CD4-positive, alpha-beta T cell treated with Interleukin-6 at 100 ng/mL for 8 hours (primary cell): ENCODE measurements around the gene PPP1CB.
"Not testable (repeated sequence)": the region's sequence is repeated elsewhere in the genome, so short reads cannot be mapped to it uniquely, and the experiment has no call there.

Experiments used
- DNase-seq: peaks from one replicate; pipeline ENCODE4 v3.0.0-alpha.2; 2020; ENCODE audit warnings: mixed read lengths, low spot score

The PPP1CB gene

DNA sequence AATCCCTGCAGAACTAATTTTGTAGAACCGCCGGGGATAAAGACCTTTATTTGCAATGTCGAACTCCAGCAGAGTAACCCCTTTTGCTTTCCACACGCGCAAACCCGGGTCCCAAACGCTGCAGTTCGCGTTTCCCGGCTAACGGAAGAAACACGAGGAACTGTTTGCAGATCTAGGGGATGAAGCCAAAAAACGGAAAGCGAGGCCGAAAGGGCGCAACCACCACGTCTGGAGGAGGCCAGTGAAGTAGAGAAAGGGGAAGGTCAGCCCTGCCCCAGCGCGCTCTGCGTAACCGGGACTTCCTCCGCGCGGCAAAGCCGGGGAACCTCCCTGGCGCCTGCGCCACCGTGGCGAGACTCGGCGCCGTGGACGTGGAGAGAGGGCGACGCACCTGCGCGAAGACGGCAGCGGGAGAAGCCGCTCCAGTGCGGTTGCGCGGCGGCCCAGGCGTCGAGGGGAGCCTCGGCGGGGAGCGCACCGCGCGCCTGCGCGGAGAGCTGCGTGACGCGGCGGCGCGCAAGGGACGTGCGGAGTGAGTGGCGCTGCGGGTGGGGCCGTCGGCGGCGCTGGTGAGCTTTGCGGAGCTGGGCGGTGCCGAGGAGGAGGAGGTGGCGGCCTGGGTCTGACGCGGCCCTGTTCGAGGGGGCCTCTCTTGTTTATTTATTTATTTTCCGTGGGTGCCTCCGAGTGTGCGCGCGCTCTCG, at the start of gene PPP1CB:
Gene PPP1CB, plus strand, starts transcription at position 579 of the 704 bp plus-strand sequence. CDS start 295 bp downstream, outside the sequence.
- DNase-seq: peak; percentile 97

DNA sequence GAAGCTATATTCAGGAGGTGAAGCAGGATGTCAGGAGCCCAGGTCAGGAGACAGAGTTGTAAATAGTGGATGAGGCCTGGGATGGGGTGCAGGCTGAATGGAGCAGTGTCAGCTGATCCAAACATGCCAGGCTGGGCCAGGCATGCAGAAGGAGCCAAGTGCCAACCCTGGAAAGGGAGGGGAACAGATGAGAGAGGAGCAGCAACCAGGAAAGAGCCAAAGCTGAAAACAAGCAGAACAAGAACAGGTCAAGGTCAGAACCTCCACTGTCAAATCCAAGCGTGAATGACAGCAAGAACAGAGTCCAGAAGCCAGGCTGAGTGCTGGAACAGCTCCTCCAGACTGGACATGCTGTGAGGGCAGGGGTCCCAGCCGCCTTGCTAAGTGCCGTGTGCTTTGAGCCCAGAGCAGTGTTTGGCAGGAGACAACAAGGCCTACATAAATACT, 49.2 kb upstream of the PPP1CB start:
- no peak for DNase-seq

DNA sequence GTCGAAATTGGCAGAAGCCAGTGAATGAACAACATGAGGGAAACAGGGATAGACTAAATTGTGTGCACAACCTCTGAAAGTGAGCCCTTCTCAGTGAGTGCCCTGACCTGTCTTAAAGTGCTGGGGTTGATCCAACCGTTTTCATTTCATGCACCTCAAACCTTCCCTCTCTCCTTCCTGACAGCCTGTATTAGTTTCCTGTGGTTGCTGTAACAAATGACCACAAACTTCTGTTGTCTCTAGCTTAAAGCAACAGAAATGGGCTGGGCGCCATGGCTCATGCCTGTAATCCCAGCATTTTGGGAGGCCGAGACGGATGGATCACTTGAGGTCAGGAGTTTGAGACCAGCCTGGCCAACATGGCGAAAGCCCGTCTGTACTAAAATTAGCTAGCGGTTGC, 48.8 kb upstream of the PPP1CB start:
- DNase-seq: no peak

DNA sequence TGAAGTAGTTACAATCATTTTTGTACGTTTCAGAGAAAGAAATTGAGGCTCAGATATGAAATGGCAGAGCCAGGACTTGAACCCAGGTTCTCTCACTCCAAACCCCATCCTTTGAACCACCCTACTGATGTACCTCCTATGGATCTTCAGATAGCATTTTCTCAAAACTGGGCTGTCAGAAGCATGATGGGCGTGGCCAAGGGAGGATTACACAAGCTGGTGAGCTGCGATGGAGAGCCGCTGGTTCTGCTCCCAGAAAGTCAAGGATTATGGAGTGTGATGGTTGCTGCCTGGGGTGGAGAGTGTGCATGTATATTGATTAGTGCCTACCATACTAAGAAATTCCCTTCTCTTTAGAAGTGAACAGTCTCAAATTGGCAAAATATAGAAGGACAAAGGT, 47.0 kb upstream of the PPP1CB start:
- DNase-seq: no peak

DNA sequence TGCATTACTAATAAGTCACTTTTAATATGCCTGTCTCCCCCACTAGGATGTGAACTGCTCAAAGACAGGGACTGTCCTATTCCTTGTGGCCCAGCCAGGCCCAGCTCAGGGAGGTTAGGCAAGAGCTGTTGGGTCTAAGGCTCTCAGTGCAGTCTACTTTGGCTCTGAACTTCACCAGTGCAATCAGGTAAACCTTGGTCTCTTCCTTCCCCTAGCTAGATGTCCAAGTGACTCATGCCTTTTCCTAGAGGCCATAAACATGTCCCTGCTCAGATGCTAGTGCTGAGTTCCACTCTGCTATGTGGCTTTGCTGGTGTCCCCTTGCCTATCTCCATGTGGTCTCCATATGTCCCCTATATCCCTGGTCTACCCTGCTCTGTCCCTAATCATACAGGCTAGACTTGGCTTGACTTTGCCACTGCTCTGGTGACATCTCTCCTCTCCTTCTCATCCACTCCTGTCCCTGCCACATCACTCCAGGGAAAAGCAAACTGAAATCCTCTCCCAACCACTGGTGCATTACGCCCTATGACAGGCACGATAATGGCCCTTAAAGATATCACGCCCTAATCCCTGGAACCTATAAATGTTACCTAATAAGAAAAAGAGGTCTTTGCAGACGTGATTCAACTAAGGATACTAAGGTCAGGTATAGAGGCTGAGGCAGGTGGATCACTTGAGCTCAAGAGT, 45.7 kb upstream of the PPP1CB start:
- no peak for DNase-seq

DNA sequence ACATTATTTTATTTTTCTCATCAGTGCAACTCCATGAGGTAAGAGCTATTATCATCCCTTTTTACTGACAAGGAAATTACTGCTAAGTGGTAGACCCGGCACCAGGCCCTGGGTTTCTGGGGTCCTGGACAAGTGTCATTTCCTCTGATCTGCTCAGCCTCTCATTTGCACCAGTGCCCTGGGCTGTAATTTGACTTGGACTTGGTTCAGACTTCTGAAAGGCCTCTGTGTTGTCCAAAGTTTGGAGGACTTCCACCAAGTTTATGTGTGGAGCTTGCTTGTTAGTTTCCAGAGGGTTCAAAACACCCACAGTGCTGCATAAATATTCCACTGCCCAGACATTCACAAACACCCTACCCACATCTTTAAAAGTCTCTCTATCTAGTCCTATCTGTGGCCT, 44.0 kb upstream of the PPP1CB start:
- DNase-seq: no peak

DNA sequence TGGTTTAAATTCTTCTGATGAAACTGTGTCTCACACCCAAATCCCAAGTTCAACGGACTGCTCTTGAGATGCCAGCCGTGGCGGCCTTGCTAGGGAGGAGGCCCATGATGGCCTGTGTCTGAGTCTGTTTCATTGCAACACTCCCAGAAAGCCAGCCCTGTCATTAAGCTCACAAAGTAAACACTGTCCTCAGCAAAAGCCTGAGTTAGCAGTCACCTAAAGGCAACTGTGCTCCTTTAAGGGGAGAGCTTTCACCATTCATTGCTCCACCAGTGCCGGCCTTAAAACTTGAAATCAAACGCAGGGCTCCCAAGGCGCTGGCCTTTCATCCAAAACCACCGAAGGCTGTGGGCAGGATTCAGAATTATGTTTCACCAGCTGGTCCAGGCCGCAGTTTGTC, 42.5 kb upstream of the PPP1CB start:
- DNase-seq: no peak

DNA sequence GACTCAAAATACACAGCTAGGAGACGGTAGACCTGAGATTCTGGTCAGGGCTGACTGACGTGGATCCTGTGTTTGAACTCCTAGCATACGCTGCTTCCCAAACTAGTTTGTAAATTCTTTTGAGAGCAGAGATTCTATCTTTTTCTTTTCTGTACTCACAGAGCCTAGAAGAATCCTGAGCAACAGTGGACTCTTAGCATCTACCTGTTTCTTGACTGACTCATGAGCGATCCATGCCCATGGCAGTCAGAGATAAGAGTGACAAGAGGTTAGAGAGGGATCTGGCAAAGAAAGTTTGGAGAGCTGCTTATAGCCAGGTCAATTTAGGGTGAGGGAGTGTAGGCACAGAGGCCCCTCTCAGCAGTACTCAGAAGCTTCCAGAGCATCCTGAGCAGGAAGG, 41.1 kb upstream of the PPP1CB start:
- no peak for DNase-seq

DNA sequence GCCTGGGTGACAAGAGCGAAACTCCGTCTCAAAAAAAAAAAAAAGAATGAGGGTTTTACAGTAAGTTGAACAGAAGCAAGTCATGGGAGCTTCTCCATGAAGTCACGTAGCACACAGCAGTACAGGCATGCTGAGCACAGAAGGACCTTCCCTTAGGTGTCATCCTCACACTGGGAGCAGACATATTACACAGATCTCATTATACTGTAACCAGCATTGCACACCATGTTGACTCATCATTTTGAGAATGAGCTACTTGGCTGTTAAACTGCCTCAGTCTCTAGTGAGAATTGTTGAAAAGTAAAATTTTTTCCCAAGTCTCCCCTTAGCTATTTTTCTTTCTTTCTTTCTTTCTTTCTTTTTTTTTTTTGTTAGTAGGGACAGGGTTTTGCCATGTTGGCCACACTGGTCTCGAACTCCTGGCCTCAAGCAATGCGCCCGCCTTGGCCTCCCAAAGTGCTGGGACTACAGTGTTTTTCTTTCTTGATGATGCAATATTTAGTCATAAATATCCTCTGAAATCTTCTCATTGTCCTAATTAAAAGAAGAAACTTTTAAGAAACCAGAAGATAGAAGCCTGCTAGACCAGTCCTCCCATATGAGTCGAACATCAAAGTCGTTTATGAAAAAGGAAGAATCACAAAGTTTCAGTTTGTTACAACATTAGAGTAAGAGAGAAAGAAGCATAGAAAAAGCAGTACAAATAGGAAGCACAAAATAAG, 37.9 kb upstream of the PPP1CB start:
- no peak for DNase-seq

DNA sequence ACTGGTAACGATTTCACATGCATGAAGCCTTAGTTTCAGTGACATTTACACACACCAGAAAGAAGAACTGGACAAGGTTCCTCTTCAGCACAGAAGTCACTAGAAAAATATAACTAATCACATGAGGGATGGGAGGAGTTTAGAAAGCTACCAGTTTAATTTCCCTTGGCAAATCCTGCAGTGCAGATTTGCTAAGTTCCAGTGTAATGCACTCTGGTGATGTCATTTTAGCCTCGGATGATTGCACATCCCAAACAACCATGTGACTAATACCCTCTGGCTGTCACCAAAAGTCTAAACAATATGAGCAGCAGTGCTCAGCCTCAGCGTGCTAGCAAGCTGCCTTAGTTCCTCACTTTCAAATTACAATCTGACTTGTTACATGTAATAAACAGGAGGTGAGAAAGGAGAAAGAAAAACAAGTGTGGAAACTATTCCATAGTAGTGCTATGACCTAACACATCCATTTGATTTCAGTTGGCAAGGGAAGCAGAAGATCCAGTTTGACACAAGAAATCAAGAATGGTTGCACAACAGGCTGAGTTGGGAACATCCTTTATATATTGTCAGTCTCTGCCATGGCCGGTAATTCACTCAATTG, 35.3 kb upstream of the PPP1CB start:
- peak; percentile 1 for DNase-seq

DNA sequence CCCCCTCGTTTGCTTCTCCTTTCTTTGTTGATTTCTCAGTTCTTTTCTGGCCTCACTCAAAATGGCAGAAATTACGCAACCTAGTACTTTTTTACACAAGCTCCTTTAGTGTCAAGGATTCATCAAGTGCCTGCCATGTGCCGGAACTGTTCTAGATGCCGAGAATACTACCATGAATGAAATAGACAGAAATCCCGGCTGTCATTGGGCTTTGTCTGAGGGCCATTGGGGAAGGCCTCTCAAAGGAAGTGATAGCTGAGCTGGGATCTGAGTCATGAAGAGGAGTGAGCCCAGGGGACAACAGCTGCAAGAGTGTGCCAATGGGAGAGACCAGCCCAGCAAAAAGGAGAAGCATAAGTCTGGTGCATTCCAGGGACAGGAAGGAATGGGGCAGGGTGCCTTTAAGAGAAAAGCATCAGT, 34.3 kb upstream of the PPP1CB start:
- no peak for DNase-seq

DNA sequence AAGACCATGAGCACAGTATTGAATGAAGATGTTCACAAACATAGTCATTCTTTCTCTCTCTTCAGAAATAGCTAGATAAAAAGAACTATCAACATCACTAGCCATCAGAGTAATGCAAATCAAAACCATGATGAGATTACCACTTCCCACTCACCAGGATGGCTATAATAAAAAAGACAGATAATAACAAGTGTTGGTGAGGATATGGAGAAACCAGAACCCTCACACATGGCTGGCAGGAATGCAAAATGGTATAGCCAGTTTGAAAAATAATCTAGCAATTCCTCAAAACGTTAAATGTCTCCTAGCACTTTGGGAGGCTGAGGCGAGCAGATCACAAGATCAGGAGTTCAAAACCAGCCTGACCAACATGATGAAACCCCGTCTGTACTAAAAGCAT, 31.3 kb upstream of the PPP1CB start:
- DNase-seq: no peak

DNA sequence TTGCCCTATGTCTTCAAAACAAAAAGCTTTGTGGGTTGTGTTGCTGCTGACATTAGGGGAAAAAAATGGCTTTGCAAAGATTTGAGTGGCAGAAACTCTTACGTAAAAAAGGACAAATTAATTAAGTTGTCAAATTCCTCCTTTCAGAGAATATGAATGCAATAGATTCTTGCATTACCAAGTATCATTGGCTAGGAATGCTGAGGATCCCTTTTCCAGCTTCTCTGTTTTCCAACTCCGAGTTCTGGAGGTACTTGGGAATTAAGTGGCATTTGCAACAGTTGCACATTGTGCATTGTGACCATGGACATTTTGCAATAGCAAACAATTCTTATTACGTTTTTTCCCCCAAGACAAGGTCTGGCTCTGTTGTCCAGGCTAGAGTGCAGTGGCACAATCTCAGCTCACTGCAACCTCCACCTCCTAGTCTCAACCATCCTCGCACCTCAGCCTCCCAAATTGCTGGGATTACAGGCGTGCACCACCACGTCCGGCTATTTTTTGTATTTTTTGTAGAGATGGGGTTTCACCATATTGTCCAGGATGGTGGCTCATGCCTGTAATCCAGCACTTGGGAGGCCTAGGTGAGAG, 29.9 kb upstream of the PPP1CB start:
- no peak for DNase-seq

DNA sequence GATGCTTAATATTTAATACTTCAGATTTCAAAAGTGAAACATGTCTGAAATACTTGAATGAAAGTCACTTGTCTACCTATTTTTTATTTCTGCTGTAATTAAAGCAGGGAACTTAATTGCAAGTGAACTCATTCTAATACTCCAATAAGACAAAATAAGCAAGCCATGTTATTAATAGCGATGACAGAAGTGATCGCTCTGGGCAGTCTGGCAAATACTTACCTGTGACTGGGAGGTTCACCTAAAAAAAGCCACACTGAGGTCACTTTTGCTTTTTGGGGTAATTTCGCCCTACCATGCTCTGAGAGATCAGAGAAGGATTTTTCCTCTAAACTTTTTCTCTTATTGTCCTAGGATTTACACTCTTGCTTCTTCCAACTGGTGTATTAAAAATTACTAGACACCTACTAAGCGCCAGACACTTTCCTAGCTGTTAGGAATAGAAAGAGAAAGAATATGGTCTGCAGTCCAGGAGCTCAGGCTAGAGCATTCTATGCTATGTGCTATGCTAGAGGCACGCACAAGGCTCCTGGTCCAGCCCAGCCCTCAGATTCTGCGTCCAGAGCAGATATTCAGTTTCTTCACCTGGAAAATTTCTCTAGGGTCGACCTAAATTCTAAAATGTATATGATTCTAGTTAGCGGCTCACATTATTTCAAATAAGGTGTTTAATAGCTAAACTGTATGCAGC, 26.5 kb upstream of the PPP1CB start:
- no peak for DNase-seq

DNA sequence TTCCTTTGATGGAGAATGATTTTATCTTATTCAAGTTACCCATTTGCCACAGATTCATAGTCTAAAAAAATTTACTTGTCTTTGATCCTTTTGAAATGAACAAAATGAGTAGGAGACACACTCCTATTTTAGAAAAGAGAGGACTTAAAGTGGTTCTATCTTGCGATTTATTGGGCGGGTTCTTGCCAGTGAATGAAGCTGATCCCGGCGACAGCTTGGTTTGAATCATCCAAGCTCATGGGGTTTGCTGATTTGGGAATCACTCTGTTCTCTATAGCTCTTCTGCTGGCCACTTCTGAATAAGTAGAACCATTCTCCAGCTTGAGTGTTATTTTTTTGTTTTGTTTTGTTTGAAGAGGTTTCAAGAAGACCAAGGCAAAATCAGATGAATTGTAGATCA, 25.5 kb upstream of the PPP1CB start:
- no peak for DNase-seq

DNA sequence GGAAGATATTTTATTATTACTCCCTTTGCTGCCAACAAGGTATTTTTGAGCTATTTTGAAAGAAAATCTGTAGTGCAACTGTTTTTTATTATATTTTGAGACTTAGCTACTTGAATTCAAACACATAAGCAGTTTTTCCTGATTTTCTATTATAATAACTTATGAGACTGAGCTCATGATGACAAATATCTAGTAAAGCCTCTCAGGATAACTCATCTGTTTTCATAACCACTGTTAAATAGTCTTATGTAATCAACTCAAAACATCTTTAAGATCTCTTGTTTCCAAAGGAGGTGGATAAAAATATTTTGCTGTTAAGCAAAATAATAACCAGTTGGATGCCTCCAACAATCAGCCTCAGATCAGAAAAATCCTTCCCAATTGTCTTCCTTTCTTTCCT, 21.9 kb upstream of the PPP1CB start:
- no peak for DNase-seq

DNA sequence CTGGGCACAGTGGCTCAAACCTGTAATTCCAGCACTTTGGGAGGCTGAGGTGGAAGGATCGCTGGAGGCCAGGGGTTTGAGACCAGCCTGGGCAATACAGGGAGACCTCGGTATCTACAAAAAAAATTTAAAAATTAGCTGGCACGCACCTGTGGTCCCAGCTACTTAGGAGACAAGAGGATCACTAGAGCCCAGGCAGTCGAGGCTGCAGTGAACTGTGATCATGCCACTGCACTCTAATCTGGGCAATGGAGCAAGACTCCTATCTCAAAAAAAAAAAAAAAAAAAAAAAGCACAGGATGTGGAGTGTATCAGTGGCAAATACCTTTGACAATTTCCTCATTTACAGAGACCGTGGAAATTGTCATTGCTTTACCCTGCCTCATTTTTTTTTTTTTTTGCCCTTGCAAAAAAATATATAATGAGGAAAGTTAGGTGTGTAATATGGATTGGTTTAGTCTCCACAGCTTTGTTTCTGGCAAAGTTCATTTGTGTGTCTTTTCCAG, 20.9 kb upstream of the PPP1CB start:
- no peak for DNase-seq

DNA sequence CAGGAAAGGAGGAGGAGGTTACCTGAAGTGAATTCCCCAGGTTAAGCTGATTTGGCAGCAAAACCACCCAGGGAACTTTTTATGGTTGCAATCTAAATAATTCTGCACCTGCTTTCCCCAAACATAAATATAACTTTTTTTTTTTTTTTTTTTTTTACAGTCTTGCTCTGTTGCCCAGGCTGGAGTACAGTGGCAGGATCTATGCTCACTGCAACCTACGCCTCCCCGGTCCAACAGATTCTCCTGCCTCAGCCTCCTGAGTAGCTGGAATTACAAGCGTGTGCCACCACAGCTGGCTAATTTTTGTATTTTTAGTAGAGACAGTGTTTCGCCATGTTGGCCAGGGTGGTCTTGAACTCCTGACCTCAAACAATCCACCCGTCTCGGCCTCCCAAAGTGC, 16.1 kb upstream of the PPP1CB start:
- no peak for DNase-seq

DNA sequence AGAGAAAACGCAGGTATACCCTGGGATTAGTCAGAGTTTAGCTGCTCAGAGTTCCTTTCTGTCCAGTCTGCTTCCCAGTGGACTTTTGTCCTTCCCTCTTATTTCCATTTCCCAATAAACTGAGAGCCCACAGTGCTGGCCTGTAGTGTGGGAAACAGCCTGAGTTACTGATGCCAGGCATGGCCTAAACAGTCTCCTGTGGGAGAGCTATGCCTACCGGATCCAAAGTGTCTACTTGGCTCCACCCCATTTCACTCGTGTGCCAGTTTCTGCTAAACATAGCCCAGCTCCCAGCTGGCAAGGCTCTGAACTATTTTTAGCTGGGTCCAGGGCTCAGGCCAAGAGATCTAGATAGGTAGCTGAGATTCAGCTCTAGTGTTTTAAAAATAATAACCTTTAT, 15.6 kb upstream of the PPP1CB start:
- no peak for DNase-seq

DNA sequence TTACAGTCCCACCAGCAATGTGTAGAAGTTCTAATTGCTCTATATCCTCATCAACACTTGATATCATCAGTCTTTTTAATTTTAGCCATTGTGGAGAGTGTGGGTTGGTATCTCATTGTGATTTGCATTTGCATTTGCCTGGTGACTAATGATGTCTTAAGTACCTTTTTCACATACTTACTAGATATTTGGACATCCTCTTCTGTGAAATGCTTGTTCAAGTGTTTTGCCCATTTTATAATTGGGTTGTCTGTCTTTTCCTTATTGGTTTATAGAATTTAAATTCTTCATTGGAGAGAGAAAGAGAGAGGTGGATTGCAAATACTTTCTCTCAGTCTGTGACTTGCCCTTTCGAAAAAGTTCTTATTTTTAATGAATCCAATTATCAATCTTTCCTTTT, 14.0 kb upstream of the PPP1CB start:
- DNase-seq: no peak

DNA sequence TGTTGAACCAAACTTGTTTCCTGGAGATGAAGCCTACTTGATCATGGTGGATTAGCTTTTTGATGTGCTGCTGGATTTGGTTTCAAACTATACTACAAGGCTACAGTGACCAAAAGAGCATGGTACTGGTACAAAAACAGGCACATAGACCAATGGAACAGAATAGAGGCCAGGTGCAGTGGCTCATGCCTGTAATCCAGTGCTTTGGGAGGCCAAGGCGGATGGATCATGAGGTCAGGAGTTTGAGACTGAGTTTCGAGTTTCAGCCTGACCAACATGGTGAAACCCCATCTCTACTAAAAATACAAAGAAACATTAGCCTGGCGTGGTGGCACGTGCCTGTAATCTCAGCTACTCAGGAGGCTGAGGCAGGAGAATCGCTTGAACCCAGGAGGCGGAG, 9.0 kb upstream of the PPP1CB start:
- DNase-seq: not testable (repeated sequence)

DNA sequence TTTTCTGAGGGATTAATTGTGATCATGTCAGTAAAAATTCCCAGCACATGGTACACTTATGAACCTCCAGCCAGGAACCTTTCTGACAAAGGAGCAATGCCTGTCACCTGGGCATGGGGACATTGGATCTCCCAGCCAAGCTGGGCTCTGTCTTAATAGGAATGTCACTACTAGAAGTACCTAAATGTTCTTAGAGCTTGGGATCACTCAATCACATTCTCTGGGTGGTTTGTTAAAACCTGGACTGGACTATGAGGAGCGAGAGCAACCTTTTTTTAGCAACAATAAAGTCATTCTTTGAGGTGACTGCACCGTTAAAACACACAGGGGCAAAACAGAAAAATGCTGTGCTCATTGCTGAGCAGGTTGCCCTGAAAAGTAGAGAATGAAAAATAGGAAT, 6.4 kb upstream of the PPP1CB start:
- DNase-seq: no peak
